GM19468 (cell line): ENCODE results near the gene TTC21A.

Experiments
- ATAC-seq: cut with Tn5 transposase; IDR thresholded peaks from one replicate; pipeline ENCODE4 v1.9.1; 2021; ENCODE audit warnings: mild to moderate bottlenecking, moderate library complexity, moderate number of reproducible peaks; ENCODE audit not compliant: unreplicated experiment; ENCODE audit errors: extremely low read depth

TTC21A gene

GRCh38 chr3:39133822-39134221 is 26.3 kb downstream of the TTC21A start:
- ATAC-seq: no peak

DNA sequence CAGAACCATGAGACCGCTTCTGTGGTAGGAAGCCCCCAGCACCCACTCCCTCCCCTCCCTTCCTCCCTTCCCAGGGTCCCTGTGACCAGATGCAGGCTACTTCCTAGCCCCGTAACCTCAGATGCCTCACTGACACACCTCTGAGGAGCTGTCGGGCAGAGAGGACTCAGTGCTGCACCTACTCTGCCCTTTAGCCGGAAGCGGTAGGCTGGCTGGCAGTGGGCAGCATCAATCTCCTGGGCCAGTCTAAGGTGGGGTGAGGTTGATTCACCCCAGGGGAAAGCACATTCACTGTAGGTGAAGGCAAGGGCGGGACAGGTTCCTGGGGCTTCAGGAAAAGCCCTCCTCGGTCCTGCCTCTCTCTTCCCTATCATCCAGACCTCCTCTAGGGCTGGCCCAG is 26.8 kb downstream of the TTC21A start:
- no peak for ATAC-seq

GRCh38 chr3:39135170-39135805 is 27.8 kb downstream of the TTC21A start:
- no peak for ATAC-seq

DNA sequence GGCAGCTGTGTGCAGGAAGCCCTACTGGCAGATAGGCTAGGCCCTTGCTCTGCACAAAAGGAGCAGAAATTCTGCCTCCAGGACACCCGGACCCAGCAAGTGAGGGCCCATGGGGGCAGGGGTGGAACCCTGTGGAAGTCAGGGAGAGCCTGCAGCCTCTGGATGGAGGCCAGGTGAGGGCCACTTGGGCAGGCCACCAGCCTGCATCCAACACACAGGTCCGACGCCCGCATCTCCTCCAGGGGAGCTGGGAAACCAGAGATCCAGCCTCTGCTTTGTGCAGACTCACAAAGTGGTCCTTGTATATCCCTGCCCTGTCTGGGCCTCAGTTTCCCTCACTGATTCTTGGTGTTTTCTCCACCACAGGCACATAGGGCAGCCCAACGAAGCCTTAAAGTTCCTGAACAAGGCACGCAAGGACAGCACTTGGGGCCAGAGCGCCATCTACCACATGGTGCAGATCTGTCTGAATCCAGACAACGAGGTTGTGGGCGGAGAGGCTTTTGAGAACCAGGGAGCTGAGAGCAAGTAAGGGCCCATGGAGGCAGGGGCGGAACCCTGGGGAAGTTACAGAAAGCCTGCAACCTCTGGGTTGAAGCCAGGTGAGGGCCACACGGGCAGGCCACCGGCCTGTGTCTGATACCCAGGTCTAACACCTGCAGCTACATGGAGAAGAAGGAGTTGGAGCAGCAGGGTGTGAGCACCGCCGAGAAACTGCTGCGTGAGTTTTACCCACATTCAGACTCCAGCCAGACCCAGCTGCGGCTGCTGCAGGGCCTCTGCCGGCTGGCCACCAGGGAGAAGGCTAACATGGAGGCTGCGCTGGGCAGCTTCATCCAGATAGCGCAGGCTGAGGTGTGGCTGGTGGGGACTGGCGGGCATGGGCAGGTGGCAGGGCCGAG is 29.3 kb downstream of the TTC21A start:
- no peak for ATAC-seq

DNA sequence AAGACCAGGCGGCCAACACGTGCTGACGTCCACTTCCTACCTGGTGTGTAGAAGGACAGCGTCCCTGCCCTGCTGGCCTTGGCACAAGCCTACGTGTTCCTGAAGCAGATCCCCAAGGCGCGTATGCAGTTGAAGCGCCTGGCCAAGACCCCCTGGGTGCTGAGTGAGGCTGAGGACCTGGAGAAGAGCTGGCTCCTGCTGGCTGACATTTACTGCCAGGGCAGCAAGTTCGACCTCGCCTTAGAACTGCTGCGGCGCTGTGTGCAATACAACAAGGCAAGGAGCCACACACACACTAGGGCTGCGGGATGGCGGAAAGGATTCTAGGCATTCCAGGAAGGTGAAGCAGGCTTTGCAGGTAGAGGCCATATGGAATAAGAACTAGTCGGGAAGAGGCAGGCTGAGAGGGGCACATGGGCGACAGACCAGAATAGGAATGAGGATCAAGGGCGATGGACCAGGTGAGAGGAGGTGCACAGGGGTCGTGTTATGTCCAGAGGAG is 30.0 kb downstream of the TTC21A start:
- ATAC-seq: no peak

DNA sequence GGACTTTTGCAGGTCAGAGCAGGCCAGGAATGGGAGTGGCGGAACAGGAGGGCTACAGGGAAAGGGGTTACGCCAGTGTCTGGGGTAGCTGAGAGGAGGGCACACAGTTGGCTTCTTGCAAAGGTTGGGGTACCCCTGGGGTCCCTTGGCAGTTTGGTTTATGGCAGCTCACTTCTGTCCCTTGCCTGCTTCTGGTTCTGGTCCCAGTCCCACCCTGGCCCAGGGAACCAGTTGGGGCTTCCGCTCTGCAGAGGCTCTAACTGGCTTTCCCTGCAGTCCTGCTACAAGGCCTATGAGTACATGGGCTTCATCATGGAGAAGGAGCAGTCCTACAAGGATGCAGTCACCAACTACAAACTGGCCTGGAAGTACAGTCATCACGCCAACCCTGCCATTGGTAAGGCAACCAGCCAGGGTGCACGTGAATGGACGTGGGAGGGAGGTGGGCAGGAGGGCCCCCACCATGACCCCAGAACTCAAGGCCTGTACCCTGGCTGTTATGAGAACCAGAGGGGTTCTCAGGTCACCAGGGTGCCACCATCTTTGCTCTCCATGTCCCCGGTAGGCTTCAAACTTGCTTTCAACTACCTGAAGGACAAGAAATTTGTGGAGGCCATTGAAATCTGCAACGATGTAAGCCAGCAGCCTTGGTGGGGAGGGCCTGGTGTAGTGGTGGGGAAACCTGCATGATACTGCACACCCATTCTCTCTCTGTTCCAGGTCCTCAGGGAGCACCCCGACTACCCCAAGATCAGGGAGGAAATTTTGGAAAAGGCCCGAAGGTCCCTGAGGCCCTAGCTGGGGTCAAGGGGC is 30.7 kb downstream of the TTC21A start:
- ATAC-seq: no peak

- no peak for ATAC-seq
Measured at GRCh38 chr3:39138804-39139415, 31.4 kb downstream of the TTC21A start.

DNA sequence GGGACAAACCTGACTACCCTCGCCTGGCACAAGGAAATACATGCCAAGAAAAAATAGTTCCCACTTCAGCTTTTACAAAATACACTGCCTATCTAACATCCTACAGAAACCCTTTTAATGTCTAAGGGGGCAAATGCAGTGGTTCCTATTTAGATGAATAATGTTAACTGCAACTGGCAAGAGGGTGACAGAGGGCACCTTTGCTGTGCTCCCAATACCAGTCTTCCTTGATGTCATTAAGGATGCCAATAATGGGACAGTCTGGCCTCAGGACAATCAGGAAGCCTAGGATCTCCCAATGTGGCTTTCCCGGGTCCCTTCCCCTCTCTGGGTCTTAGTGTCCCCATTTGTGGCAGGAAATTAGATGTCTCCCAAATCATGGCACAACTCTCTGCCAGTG is 32.0 kb downstream of the TTC21A start:
- no peak for ATAC-seq

DNA sequence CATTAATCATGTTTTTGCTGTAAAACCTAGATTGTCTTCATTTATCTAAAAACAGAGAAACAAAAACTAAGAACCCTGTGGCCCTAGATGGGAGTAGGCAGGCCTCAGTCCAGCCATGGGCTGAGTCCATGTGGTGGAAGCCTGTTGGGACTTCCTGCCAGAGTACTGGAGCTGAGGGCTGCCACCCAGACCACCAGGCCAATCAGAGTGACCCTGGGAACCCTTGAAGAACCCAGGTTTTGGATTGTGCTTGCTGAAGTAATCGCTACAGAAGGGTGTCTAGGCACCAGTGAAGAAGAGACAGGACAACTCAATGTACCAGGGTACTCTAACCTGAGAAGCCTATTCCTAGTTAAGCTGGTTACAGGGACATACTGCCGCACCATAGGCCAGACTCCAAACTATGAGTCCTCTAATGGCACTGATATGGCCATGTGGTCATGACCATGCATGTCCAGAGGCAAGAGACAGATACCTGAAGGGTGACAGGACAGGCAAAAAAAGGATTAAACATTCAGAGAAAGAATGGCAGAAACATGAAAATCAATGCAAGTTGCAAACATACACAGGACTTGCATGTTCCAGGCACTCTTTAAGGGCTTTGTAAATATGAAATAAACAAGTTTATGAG is 33.0 kb downstream of the TTC21A start:
- ATAC-seq: no peak

DNA sequence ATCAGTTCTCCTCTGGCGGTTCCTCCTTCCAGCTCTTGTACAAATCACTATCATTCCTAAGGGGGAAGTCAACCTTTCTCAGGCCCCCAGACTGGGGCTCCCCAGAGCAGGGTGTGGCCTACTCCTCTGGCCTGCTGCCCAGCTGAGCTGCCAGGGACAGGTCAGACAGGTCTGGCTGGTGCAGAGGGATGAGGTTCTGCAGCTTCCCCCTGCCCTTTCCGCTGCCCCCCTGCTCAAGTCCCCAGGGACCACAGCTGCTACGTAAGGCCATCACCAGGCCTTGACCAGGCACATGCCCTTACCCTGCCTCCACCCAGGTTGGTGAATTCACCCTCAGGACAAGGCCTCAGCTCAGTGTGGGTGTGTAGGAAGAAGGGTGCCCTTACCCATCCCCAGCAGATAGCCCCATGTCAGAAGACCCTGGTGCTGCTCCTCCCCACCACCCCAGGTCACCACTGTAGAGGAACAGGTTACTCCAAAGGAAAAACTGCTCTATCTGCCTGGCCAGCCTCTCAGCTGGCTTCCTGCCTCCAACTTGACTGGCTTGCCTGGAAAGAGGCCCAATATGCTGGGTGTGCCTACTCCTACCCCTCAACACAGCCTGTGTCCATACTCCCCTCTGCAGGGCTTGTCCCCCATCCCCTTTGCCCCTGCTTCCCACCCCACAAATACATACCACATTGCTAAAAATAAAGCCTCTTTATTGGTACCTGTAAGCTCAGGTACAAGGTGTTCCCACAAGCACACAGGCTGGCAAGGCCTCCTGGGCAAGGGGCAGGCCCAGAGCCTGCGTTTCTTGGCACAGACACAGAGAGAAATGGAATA is 33.9 kb downstream of the TTC21A start:
- ATAC-seq: no peak

- ATAC-seq: no peak
Measured at GRCh38 chr3:39142067-39142466, 34.6 kb downstream of the TTC21A start.

GRCh38 chr3:39143051-39143885 is 35.8 kb downstream of the TTC21A start:
- ATAC-seq: no peak

DNA sequence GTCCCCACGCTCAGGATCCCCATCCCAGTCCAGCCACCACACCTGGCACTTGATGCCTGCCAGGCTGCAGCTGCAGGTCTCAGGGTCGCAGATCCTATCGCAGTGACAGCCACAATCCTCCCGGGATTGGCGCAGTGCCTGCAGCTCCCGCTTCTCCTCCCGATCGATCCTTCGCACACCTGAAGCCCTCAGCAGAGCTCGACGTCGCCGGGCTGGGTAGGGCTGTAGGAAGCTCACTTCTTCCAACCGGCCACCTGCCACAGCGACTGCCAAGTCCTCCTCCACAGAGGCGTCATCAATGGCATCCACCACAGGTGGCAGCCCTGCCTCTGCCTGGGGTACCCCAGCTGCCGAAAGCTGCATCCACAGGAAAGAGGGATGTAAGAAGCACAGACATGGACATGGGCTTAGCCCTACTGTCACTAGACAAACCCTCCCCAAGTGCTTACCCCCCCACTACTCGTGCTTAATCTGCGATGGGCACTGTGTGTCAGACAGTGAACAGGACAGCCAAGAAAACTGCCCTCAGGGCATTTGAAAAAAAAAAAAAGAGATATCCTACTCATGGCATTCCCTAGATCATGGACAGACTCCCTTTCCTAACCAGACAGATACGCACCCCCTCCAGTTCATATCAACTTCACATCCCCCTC is 36.7 kb downstream of the TTC21A start:
- no peak for ATAC-seq

DNA sequence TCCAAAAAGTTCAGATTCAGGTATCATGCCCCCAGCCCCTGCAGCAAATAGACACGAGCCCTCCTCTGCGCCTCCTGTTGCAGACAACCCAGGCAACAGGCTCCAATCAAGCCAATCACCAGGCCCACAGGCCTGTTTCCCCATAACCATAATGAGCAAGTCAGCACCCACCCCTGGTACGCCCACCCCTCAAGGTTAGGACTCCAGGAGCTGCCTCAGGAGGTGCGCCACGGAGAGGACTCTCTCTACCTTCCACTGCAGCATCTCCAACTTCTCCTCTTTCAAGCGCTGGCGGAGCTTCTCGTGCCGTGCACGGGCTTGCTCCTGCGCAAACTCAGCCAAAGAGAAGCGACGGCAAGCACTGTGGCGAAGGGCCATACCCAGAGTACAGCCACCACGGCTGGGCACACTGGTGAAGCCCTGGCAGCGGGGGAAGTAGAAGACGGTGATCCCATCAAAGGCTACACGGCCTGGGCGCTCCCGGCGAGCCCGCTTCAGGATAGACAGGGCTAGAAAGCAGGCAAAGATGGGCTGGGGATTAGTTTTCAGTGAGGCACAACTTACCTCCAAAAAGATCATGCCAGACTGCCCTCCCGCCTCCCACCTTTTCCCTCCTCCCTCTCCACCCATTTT is 37.4 kb downstream of the TTC21A start:
- ATAC-seq: no peak

GRCh38 chr3:39146083-39146501 is 38.6 kb downstream of the TTC21A start:
- ATAC-seq: no peak

DNA sequence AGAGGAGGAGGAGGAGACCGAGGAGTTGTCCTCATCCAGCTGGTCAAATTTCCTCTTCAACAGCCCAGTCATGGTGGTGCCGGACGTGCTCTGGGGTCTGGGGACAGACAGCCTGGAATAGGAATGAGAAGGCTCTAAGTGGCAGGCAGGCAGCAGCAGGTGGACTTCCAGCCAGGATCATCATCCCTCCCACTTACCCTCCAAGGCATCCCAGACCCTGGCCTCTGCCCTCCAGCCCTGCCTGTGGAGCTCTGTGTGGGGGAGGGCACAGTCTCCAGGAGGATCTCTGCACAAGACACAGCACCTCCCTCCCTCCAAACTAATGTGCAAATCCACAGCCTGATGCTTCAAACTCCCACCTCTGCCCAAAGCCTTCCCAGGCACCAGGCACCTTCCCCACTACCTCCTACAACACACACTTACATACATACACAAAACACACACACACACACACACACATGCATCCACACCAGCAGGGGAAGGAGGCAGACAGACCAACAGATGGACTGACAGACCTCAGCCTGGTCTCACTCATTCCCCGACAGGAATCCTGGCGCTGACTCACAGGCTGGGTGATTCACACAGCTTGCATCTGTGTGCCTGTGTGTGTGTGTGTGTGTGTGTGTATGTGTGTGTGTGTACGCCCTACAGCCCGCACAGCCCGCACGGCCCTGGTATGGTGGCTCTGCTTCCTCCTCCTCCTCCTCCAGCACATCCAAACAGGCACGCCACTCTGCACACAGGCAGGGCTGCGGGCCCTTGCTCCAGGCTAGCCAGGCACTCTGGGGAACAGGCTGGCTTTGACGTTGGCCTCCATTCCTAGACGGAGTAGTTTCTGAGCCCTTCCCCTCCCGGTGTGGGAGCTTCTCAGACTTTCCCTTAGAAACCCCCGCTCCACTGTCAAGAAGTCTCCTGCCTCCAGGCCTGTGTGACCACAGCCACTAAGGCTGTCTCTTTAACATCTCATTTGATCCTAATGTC is 39.4 kb downstream of the TTC21A start:
- ATAC-seq: no peak
